NCI-H226 (cell line): ENCODE data around the gene NDFIP1.
"Not testable (repeated sequence)": the region's sequence is repeated elsewhere in the genome, so short reads cannot be mapped to it uniquely, and the experiment has no call there.

ENCODE experiments used
- DNase-seq: peaks from one replicate; pipeline ENCODE4 v3.0.0-alpha.2; 2015

Gene NDFIP1

DNA sequence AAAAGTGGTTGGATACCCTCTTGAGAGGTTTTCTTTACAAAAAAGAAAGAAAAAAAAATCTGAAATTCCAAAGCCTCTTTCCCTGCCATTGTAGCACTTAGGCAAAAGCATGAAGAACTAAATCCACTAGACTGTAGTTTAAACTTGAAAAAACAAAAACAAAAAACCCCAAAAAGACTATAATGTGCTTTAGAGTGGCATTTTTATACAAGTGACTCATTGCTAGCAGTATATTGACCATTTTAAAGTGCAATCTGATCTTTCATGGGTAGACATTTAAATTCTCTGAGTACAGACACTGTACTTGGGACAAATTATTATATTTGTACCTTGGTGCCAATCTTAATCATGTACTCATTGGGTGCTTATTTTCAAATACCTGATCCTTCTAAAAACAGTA, 50.8 kb downstream of the NDFIP1 start:
- DNase-seq = no peak

DNA sequence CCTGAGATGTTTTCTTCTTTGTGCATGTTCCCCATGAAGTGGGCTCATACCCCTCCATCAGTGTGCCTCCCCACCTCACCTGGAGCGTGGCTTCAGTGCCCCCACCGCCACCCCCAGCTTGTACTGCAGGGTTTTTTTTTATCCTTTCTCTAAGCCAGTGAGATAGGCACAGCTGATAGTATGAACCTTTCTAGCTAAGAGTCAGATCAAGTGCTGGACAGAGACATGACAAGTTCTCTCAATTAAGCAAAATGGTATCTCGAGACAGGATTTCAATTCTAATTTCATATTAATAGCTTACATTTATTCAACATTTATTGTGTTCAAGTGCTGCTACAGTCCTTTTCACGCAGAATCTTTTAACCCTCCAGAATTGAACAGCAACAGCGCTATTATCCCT, 55.7 kb downstream of the NDFIP1 start:
- no peak for DNase-seq

DNA sequence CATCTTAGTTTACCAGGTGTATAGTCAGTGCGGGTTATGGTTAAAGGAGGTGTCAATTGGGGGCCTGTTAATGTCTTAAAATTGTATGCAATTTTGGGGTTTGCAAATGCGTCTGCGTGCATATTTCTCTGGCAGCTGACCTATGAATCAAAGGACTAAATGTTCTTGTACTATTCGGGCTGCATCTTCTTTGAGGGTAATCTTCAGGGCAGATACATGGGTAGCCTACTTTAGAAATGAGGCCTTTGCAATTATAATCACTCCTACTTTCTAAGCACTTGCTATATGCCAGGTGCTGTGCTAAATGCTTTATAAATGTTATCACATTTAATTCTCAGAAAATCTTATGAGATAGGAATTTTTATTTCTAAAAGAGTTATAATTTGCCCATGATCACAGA, 58.2 kb downstream of the NDFIP1 start:
- no peak for DNase-seq

GRCh38 chr5:142167458-142167857, 58.9 kb downstream of the NDFIP1 start:
- DNase-seq = no peak

- no peak for DNase-seq
Observed at GRCh38 chr5:142168365-142168764, 59.8 kb downstream of the NDFIP1 start.

DNA sequence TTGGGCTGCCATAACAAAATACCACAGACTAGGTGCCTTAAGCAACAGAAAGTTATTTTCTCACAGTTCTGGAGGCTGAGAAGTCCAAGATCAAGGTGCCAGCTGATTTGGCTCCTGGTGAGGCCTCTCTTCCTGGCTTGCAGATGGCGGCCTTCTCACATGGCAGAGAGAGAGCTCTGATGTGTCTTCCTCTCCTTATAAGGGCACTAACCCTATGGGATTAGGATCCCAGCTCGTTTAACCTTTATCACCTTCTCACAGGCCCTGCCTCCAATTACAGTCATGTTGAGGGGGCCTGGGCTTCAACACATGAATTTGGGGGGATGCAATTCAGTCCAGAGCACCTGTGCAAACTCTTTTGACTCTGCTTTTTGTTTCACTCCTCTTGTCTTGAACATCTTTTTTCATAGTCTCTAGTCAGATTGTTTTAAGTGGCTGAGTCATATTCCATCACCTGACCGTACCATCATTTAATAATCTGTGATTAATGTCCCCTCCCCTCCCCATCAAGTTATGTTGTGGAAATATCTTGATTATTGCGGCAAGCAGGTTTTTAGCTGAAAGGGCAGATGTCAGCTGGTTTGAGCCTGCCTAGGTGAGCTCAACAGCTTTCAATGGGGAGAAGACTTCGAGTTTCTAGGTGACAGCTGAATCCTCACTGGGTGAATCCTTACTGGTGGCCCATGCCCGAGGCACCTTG, 61.8 kb downstream of the NDFIP1 start:
- DNase-seq = no peak

DNA sequence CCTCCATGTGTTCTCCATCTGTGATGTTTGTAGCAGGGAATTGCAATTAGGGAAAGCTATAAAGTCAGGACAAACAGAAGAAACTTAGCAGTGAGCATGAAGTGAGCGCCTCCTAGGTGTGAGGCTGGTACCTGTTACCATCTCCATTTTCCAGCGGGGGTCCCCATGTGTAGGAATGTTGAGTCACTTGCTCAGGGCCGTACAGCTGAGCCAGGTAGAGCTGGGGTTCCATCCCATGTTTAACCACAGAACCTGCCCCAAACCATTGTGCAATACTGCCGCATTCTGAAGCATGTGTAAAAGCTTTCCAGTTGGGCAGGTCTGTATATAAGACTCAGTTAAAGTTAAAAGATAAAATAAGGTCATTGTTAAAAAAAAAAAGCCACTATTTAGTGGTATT, 62.7 kb downstream of the NDFIP1 start:
- DNase-seq = no peak

DNA sequence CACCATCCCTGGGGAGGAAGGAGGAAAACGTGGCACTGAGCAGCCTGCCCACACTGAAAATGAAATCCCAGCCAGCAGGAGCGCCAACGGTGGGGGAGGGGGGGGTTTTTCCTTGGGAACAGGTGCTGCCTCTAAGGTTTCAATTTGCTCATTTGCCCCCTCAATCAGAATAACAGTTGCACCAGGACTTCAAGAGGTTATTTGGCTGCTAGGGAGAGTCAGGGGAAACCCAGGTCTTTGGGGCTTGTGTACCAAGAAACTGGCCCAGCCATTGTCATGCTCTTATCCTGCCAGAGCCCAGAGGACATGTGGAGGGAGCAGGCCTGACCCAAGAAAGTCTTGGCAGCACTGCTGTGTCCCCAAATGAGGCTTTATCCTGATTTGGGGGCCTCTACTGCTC, 66.5 kb downstream of the NDFIP1 start:
- no peak for DNase-seq

- DNase-seq = no peak
Observed at GRCh38 chr5:142175461-142176142, 67.0 kb downstream of the NDFIP1 start.

DNA sequence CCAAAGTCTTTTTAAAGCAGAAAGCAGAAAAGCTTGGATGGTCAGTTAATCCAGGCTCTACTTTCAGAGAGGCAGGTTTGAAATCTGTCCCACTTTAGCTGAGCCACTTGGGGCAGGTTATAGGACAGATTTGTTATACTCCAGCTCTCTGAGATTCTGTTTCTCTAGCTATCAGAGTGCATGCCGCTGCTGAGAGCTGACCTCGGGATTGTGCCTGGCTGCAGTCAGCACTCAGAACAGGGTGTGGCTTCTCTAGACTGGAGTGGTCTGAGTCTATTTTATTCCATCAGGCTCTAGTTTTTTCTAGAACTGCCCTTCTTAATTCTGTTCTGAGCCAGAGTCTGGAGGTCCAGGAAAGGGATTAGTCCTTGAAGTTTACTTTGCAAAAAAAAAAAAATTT, 67.7 kb downstream of the NDFIP1 start:
- DNase-seq = no peak

DNA sequence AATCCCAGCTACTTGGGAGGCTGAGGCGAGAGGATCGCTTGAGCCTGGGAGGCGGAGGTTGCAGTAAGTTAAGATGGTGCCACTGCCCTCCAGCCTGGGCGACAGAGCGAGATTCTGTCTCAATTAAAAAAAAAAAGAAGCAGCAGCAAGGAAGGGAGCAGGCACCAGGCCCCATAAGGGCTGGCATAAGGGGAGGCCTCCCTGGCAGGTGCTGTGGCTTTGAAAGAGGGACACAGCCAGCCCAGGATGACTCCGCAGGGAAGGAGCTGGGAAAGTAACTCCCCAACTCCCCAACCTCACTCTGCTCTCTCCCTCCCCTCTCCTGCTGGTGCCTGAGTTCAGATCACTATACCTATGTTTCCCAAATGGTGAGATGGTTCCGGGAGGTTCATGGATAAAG, 70.1 kb downstream of the NDFIP1 start:
- no peak for DNase-seq

GRCh38 chr5:142179776-142180387, 71.3 kb downstream of the NDFIP1 start:
- DNase-seq = no peak

DNA sequence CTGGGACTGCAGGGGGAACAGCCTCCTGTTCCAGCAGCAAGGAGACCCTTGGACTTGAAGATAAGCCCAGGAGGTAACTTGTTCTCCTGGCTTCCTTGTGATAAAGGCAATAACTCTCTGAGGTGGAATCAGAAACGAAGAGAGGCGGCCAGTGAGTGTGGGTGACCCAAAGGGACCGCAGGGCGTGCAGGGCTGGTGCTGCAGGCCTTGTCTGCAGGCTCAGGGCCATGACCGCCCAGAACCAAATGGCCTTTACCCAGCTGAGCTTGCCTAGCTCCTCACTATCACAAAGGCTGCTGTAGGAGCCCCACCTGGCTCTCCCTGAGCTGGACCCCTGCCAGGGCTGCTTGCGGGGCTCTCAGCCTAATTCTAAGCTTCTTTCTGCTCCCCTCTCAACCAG, 72.5 kb downstream of the NDFIP1 start:
- no peak for DNase-seq

GRCh38 chr5:142181547-142182163, 73.1 kb downstream of the NDFIP1 start:
- DNase-seq = no peak

DNA sequence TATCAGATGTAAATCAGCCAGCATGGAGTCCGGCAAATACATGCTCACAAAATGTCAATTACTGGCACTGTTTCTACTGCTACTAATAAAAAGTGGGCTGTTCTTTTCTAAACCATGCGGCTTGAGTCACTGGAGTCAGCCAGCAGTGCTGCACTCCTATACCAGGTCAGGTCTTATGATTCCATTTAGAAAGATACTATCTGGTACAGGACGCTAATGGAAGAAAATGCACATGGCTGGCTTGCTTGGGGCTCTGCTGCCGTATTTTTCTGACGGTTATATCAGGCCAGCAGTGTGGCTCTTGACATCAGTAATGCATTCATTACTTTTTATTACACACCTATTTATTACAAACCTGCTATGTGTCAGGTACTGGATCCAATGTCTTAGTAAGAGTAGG, 74.3 kb downstream of the NDFIP1 start:
- DNase-seq = no peak

DNA sequence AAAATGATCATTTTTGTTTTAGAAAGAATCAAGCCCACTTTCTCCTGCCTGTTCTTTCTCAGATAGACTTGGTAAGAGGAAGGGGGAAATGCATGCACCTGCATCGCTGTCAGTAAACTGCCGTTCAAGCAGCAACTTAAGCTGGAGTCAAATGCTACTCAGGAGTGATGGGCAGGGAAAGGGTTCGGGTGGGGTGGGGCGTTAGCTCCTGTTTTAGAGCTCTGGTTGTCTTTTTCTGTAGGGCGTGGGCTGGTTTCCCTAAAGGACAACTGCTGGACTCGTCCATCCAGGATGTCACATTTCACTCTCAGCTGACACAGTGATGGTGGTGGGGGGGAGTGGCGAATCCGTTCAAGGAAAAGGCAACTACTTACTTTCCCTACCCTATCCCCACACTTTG, 75.0 kb downstream of the NDFIP1 start:
- DNase-seq = no peak

DNA sequence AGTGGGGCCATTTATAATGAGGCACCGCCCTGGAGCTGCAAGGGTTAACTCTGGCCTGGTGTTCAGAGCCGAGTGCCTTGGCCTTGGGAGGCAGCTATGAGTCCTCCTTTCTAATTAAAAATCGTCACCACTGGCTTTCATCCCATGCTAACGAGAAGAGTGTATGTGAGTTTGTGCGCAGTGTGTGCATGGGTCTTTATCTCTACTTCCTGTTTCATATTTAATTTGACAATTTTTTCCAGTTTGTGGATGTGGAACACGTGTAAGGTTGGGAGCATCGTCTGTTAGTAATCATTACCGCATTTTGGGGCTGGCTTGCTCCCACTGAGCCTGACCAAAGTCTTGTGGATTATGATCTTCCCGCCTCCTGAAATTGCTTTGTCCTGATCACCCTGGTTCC, 76.4 kb downstream of the NDFIP1 start:
- no peak for DNase-seq

DNA sequence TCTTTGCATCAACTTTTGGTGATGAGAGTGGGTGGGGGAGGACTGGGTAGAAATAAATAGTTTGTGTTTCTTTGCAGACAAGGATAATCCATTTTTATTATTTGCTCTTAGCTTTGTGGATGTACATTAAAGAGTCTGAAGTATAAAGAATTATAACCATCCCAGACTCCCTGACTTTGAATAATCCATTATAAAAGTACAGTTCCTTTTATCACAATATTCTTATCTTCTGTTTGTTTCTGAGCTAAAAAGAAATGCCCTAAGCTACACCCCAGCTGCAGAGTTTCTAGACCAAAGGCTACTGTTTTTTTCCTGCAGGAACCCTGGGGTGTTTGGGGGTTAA, 77.9 kb downstream of the NDFIP1 start:
- DNase-seq = no peak

GRCh38 chr5:142186857-142187594, 78.4 kb downstream of the NDFIP1 start:
- DNase-seq = no peak

DNA sequence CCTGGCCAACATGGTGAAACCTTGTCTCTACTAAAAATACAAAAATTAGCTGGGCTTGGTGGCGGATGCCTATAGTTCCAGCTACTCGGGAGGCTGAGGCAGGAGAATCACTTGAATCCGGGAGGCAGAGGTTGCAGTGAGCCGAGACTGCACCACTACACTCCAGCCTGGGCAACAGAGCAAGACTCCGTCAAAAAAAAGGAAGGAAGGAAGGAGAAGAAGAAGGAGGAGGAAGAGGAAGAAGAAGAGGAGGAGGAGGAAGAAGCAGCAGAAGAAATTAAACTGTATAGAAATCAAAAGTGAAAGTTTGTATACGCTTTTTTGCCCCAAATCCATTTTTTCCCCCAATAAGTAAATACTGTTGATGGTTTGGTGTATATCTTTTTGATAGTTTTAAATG, 80.1 kb downstream of the NDFIP1 start:
- not testable (repeated sequence) for DNase-seq

DNA sequence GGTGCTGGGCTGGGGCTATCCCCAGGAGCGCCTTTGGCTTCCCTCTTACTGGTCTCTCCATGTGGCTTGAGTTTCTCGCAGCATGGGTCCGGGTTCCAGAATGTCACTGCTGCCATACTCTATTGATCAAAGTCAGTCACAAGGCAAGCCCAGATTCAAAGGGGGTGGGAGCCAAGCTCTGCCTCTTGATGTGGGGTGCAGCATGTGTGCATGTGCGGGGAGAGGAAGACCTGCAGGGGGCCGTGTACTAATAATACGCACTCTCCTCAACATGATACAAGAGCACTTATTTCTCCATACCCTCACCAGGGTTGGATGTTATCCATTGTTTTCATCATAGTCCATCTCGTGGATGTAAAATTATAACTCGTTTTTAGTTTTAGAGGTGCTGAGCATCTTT, 81.2 kb downstream of the NDFIP1 start:
- DNase-seq = no peak

GRCh38 chr5:142191776-142192175, 83.2 kb downstream of the NDFIP1 start:
- DNase-seq = no peak
